NCI-H1105 (cell line): ENCODE results near the gene MXD1.

Experiments used
- DNase-seq: peaks from one replicate; lab custom pipeline; 2025; lab: John Stamatoyannopoulos, UW

Gene MXD1

DNA sequence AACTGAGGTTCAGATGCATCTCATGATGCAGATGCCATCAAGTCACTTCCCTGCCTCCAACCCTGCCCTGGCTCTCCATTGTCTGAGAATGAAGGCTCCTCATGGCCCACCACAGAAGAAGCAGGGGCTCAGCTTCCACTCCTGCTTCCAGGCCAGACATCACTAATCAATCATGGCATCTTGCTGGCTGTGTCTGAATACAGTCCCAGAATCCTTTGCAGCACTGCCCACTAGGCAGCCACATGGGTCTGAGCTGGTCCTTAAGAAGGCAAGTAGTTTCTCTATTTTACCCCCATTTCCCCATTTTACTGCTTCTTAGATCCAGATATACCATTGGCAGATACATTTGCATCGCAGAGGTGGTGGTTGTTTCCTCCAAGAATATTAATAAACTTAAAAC lies 39.2 kb downstream of the MXD1 start:
- no peak for DNase-seq

DNA sequence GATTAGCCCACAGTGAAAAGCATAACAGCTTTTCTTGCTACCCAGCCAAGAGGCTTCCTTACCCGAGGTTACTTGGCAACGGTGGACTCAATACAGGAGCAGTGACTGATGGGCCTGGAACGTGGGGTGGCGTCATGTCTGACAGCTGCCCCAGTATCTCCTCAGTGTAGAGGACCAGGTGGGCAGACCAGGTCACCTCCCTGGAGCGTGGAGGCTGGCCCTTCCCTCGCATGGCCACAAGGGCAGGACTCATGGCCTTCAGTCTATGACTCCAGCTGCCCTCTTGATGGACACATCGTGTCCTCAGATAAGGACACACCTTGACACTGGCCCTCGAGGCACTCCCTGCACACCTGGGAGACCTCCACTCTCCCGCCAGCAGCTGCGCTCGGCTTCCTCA lies 40.1 kb downstream of the MXD1 start:
- no peak for DNase-seq

DNA sequence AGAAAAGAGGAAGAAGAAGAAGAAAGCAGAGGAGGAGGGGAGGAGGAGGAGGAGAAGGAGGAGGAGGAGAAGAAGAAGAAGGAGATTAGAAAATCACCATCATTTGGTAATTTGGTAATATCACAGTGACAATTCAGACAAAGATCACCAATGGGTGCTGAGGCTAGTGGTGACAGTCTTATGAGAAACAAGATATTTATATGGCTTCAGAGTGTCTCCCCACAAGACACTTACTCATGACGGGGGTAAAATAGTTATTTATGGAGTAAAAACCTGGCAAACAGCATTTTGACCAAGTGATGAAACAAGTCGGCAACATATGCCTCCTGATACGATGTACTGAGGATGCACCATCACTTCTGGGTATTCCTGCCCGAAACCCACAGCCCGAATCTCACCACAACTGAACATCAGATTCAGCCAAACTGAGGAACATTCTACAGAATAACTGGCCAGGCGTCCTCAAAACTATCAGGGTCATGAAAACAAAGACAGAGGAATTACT lies 41.6 kb downstream of the MXD1 start:
- no peak for DNase-seq

DNA sequence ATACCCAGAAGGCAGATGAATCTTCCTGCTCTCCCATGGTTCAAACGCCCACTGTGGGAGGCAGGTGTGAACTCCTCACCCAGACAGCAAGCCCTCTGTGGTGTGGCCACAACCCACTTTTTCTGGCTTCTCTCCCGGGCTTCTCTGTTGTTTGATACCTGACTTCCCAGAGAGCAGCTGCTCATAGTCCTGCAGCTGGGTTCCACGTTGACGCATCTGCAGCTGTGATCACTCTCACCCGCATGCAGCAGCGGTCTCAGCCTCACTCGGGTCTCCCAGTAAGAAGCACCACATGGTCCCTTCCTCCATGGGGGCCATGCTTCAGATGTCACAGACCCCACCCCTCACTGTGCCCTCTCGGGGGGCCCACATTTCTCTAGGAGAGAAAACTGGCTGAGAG lies 43.1 kb downstream of the MXD1 start:
- no peak for DNase-seq

DNA sequence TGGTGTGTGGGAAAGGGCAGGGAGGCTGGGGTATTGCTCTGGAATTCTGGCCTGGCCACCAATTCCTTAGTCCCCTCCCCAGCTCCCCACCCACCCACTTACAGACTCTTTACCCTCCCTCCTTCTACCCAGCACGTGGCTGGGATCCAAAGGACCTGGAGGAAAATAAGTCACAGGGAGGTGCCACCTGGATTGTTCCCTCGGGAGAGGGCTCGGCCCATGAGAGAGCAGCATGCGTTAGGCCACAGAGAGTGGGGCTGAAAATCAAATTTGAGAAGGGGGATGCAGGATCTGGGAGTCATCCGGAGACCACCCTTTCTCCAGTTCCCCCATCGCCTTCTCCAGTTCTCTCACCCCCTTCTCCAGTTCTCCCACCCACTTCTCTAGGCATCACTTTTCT lies 43.6 kb downstream of the MXD1 start:
- DNase-seq = no peak

DNA sequence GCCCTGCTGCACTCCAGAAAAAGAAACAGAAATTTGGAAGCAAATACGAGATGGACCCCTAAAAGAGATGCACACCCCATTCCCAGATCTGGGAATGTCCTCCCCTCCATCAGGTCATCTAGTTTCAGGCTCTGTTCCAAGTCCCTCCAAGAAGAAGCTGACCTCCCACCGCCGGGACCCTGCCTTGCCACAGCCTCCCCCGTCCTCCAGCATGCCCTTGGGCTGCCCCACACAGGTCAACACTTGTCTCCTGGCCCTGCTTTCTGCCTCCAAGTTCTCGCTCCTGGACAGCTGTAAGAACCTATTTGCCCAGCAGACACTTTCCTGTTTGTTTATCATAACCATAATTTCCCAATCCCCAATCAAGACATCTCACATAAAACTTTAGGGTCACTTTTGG lies 44.5 kb downstream of the MXD1 start:
- no peak for DNase-seq

DNA sequence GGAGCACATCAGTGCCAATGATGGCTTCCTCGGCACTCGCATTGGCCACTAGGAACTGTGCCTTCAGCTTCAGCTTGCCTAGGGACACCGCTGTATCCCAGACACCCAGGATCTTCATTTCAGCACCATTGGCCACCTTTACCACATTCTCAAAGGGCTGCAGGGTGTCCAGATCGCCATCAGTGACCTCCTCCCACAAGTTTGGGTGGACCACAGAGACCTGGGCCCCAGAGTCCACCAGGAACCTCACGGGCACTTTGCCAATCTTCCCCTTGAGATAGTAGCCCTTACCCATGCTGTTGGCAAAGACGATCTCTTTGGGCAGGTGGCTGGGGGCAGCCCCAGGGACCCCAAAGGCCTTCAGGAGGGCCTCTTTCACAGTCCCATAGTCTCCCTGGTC lies 45.9 kb downstream of the MXD1 start:
- no peak for DNase-seq

DNA sequence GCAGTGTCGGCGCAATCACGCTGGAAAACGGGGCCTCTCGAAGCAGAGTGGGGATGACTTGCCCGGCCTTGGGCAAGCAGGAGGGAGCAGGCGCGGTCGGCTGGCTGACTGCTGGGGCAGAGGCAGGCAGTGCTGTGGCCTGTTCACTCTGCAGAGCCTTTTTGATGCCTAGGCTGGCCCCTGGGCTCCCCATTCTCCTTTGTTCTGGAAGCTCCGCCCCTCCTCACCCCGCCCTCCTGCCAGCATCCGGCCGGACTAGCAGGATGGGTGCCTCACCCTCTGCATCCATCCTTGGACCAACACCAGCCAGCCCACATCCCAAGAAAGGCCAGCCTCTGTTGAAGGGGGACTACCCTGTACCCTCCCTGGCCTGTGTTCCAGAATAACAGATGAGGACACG lies 46.6 kb downstream of the MXD1 start, which contains the start of gene ASPRV1:
Gene ASPRV1, minus strand, starts transcription at position 136 of the 400 bp plus-strand sequence. CDS start 195 bp downstream, outside the sequence.
- DNase-seq = no peak

DNA sequence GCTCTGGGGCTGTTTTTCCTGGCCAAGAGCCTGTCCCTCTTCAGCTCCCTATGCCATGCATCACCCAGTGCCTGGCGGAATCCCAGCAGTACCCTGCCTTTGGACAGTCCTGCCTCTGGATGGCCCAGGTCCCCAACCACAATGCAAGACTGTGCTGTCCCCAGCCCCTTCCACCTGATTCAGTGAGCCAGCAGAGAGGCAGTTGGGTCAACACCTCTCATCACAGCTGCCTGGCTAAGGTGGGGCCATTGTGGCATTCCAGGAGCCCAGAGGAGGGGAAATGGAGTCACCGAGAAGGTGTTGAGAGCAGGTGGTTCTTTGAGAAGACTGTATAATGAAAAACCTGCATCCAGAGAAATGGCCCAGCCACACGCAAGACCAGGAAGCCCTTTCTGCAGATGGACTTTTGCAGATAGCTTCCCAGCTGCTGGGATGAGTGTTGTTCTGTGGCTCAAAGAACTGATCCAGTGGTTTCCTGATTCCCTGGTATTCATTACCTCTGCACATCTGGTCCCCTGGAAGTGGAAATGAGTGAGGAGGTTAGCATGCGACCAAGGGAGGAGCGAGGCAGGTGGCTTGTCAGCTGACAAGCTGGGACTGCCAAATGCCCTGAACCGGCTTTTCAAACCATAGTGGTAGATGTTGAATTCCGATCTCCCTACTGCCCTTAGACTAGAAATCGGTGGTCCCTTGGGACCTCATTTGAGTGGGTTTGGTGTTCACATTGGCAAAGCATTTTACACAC lies 48.2 kb downstream of the MXD1 start:
- no peak for DNase-seq

DNA sequence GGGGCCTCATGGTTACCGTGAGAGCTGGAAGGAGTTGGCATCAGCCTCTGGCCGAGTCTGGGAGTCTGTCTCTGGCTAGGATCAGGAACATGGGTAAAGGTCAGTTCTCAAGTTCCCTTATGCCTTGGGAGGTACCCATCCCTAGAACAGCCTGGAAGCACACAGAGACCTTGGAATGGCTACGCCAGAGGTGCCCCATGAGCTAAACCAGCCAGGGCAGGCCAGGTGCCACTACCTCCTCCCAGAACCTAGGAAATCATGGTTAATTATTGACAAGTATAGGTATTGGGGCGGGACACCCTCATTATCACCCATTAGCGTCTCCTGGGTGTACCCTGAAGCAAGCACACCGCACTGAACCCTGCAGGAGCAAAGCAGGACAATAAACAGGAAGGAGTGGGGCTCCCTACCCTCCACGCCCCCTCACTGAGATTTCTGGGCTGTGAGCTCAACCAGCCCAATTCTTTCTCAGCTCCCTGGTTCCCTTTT lies 49.5 kb downstream of the MXD1 start:
- no peak for DNase-seq

DNA sequence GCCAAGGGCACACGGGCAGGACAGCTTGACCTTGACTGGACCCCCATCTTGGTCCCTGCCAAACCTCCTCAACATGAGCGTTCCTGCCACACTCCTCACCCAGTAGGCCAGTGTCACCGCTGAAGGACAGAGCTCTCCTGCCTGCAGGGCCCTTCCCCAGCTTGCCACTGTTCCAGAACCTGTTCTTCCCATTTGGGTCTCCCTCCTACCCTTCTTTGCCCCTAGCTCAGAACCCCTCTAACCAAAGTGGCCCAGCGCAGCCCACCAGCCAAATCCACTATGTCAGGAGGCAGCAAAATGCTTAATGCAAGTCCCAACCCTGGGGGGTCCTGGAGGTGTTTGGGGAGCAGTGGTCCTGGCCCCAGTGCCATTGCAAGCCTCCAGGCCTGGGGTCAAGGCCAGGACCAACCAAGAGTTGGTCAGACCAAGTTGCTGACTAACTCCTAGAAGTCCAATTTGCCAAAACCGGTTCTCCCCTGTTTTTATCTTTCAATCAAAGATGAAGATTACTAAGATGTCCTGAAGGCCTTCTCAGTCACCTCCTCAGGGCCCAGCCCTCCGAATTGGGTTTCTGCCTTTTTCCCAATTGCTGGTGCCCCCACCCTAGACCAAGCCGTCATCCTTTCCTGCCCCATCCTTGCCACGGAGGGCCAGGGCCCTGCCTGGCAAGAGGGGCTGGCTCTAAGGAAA lies 51.0 kb downstream of the MXD1 start:
- no peak for DNase-seq

DNA sequence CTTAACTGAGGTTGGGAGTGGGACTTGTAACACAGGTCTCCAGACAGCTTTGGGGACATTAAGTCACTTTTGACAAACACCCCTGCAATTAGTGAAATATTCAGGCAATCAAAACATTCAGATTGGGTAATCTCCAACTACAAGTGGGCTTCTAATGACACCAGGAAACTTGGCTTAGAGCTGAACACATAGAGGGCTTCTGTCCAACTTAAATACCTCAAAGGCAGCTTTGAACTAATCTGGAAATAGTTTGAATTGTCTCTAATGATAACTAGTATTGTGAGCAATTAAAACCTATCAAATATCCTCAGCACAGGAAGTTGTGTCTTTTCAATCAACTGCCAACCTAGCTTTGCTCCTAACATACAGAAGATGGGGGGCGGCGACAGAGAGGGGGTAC lies 51.6 kb downstream of the MXD1 start:
- DNase-seq = no peak

DNA sequence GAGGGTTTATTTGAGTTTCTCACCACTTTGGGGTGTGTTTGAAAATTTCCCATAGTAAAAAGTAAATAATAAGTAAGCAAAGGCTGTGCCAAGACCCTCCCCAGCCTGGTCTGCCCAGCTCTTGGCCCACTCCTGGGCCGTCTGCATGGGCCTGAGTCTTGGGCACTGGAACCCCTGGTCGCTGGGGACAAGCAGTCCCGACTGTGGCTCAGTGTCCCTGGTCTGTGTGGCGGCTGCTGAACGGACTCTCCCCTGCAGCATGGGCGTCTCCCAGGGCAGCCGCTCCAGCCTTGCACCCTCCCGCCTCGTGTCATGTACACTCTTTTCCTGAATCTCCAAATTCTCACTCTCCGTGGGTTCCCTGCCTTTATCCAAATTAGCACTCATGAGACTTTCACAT lies 53.7 kb downstream of the MXD1 start:
- DNase-seq = no peak

DNA sequence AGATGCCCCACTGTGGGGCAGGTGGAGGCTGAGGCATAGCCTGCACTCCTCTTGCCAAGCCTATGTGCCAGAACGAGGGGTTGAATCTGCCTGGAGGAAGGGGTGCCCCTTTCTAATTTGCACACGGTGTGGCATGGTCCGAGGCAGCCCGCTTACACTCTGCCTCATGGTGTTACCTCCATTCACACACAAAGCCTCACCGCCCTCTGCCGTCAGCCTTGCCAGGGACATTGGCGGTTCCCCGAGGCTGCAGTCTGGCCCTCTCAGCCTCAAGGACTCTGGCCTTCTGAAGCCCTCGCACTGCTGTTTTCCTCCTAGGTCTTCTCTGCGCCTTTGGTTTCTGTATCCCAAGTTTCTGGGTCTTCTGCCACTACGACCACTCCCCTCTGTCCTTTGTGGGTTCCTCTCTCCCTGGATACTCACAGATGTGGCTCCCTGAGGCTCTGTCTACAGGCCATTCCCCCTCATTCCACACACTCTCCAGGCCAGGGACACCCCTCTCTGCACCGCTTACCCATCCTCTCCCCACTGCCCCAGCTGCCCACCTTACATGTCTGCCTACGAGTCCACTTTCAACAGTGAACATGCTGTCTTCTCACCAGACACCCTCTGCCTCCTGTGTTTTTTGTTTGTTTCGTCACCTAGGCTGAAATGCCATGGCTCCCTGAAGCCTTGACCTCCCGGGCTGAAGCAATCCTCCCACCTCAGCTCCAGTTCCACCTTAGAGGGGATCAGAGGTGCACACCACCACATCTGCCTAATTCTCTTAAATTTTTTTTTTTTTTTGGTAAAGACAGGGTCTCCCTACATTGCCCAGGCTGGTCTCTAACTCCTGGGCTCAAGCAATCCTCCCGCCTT lies 54.4 kb downstream of the MXD1 start:
- no peak for DNase-seq

DNA sequence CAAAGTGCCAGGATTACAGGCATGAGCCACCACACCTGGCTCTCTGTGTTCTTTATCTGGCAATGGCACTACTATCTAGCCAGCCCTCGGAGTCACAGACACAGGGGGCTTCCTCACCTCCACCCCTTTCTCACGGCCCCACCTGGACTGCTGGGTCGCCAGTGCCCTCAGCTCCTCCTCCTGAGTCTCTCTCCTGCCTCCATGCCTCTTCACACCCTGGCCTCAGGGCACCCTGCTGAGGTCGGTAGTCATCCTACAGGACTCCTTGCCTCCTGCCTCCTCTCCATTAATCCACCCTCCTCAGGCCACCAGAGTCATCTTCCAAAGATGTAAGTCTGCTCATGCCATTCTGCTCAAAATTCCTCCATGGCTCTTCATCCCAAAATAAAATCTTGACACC lies 55.1 kb downstream of the MXD1 start:
- no peak for DNase-seq

DNA sequence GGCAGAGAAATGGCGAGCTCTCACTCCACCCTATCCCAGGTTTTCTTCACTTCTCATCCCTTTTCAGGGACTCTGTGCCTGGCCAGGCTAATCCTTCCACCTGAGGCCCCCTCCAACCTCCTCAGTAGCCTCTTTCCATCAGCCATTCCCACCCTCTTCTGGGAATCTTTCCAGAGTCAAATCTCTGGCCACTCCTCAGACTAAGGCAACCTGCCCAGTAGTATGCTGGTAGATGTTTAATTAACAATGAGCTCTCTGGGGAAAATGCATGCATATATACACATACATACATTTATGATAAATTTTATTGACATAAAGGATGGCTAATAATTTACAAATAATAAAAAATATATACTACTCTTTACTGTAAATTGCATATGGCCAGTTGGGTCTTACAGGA lies 57.9 kb downstream of the MXD1 start:
- no peak for DNase-seq

DNA sequence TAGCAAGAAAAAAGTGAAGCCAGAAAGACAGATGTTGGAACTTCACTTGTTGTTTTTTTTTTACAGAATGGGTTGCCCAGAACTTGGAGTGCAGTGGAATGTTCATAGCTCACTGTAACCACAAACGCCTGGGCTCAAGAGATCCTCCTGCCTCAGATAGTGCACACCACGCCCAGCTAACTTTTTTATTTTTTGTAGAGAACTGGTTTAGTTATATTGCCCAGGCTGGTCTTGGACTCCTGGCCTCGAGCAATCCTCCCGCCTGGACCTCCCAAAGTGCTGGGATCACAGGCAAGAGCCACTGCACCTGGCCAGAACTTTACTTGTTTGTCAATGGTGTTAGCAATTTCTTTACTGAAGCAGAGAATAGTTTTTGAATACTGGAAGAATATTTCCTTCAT lies 58.4 kb downstream of the MXD1 start:
- DNase-seq = no peak

DNA sequence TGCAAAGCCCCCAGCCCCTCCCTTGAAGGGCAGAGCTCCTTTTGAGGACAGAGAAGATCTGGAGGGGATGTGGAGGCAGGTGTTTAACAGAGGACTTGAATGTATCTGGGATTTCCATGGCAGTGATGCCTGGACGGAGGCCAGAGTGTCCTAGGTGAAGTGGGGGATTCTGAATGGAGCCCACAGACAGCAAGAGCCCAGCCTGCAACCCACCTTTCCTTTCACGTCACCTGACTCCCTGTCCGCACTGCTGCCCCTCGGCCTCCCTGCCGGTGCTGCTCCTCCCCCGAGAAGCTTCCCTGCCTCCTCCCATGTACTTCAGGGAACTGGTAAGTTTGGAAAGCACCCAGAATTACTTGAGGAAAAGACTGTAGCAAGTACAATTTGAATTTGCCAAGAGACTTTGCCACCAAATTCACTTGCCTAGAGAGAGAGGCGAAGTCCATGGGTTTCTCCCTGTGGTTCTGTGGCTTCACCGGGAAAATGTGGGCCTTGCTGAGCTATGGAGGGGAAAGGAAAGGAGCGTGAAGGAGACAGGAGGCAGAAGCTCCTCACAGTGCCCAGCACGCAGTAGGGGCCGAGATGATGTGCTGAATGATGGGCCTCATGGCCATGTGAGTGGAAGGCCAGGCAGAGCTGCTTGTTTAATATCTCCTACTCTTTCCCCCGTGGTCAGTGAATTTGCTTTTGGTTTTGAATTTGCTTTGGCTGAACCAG lies 60.4 kb downstream of the MXD1 start:
- DNase-seq = no peak

DNA sequence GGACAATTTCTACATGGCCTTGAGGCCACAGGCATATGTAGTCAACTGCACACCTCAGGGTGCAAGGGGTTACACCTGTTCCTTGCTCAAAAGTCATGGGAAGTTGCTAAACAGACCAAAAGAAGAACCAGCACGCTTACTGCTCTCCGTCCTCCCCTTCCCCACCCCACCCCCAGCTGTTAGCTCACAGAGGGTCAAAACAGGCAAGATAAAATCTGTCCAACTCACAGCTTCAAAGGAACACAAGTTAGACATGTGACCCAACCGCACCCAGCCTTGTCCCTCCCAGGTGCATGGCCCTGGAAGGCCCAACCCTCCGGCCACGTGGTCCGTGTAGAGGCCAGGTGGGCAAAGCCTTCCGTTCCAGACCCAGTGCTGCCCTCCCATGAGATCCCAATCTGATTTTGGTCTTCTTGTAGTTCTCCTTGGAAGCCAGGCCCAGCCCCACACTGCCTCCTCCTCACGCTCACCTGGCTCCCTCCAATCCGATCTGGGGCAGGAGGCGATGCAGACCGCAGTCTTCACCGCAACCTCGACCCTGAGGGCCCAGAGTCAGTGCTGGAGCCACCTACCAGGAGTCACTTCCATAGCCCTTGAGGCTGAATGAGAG lies 61.0 kb downstream of the MXD1 start:
- DNase-seq = no peak

DNA sequence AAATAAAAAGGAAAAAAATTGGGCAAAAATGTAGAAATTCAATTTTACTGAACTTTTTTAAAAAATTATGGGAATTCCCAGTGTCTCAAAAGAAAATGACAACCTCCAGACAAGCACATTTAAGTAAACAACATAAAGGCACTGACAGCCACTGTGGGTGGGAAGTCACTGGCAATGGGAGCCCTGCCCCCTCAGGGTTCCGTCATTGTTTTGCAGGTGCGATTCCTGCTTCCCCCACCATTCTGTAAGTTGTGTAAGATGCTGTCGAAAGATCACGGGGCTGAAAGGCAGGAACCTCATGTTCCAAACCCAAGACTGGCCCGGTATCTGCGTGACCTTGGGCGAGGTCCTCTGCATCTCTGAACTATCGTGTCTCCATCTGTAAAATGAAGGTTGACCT lies 62.3 kb downstream of the MXD1 start:
- no peak for DNase-seq

DNA sequence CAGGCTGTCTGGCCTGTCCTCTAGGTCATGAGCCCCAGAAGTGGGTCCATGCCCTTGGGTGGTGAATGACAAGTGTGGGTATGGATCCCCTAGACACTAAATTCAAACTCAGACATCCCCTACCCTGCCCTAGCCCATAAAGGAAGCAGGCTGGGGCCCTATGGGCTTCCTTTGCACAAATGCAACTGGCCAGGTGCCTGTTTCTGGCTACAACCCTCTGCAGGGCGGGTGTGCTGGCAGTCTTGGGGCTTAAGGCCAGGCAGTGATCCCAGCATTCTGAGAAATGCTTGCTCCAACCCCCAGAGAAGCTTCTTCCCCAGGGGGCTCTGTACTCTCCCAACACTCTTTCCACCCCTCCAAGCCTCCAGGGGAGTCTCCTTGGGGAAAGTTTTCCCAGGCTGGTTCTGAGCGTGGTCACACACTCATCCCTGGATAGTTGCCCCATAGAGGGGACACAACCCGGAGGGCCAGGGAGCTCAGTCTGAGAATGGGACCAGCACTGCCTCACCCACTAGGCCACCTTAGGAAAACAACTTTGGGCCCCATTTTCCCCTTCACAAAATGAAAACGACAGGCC lies 63.1 kb downstream of the MXD1 start:
- DNase-seq = no peak
